ENCODE data around the gene SEZ6L. TPM values are rescaled to one million over a fixed set of nuclear protein-coding genes. Genes with fewer than 3 reads are reported as not detected.

The SEZ6L gene
- total and polyA plus RNA-seq, 7 donors, result 0.49 to 2.1 (median 0.83) TPM; not detected in 2

- DNase-seq, result no peak
- Histone ChIP-seq H3K27ac (no peak overlapping the region), H3K36me3 (no peaks in the 10 kb centered on the region), H3K9me3 (no peaks in the 10 kb centered on the region), H3K4me3 (no peak overlapping the region), H3K27me3 (peaks cover 0 to 40% (median 4%) of the 10 kb centered on the region in 3 donors), H3K4me1 (peaks cover 0 to 9% (median 3%) of the 10 kb centered on the region in 4 donors)
- intact Hi-C loops (cut with DNase I), result no loop called here
- peak in 2 of 4 experiments; percentile 35 to 47 for TF ChIP-seq CTCF (IDR thresholded peaks at IDR 0.05)
- TF ChIP-seq EP300 (IDR thresholded peaks at IDR 0.05), result no peak
- TF ChIP-seq POLR2A (IDR thresholded peaks at IDR 0.05), result no peak
- no peak for TF ChIP-seq POLR2AphosphoS5 (IDR thresholded peaks at IDR 0.05)
- 38 to 40% methylated on average over 12 of the region's 12 CpGs for WGBS, 2 donors
These were observed 195.1 kb downstream of the SEZ6L start for GRCh38 chr22:26364066-26365015.

GRCh38 chr22:26367402-26368245, 198.4 kb downstream of the SEZ6L start:
- H3K9me3 ChIP-seq, result no peaks in the 10 kb centered on the region
- H3K27me3 ChIP-seq, result peaks cover 0 to 22% (median 0%) of the 10 kb centered on the region in 3 donors
- intact Hi-C loops (cut with DNase I), result no loop called here
- H3K4me1 ChIP-seq, result no peaks in the 10 kb centered on the region
- no peak for DNase-seq
- H3K27ac ChIP-seq, result no peak overlapping the region
- 38 to 46% methylated on average over 19 of the region's 19 CpGs for WGBS, 2 donors
- TF ChIP-seq CTCF (IDR thresholded peaks at IDR 0.05) (peak; percentile 7 to 67 (median 51)), POLR2AphosphoS5 (IDR thresholded peaks at IDR 0.05) (no peak), EP300 (IDR thresholded peaks at IDR 0.05) (no peak)
- no peaks in the 10 kb centered on the region for H3K36me3 ChIP-seq
- no peak overlapping the region for H3K4me3 ChIP-seq

- intact Hi-C loops (cut with DNase I), result no loop called here
- H3K36me3 ChIP-seq, result no peaks in the 10 kb centered on the region
- TF ChIP-seq POLR2AphosphoS5 (IDR thresholded peaks at IDR 0.05) (no peak), POLR2A (IDR thresholded peaks at IDR 0.05) (no peak), CTCF (IDR thresholded peaks at IDR 0.05) (no peak), EP300 (IDR thresholded peaks at IDR 0.05) (no peak)
- 85 to 90% methylated on average over 4 of the region's 4 CpGs for WGBS, 2 donors
- no peaks in the 10 kb centered on the region for H3K9me3 ChIP-seq
- no peaks in the 10 kb centered on the region for H3K4me1 ChIP-seq
- no peak overlapping the region for H3K4me3 ChIP-seq
- no peak overlapping the region for H3K27ac ChIP-seq
- H3K27me3 ChIP-seq, result peaks cover 0 to 58% (median 12%) of the 10 kb centered on the region in 3 donors
- DNase-seq, result no peak
These were observed 203.6 kb downstream of the SEZ6L start for GRCh38 chr22:26372890-26373289.

GRCh38 chr22:26374391-26375026, 205.2 kb downstream of the SEZ6L start:
- no peak for TF ChIP-seq CTCF (IDR thresholded peaks at IDR 0.05)
- TF ChIP-seq POLR2AphosphoS5 (IDR thresholded peaks at IDR 0.05), result no peak
- no peak for TF ChIP-seq POLR2A (IDR thresholded peaks at IDR 0.05)
- TF ChIP-seq EP300 (IDR thresholded peaks at IDR 0.05), result no peak
- Histone ChIP-seq H3K27ac (no peak overlapping the region), H3K4me3 (no peak overlapping the region), H3K9me3 (peaks cover 0 to 4% (median 0%) of the 10 kb centered on the region in 4 donors), H3K4me1 (no peaks in the 10 kb centered on the region), H3K27me3 (peaks cover 0 to 62% (median 12%) of the 10 kb centered on the region in 3 donors), H3K36me3 (no peaks in the 10 kb centered on the region)
- DNase-seq, result no peak
- WGBS, 2 donors, result 50 to 72% methylated on average over 10 of the region's 10 CpGs
- intact Hi-C loops (cut with DNase I), result no loop called here
